HG03460 (cell line): ENCODE data around the gene MIEN1.
"Not testable (repeated sequence)": the region's sequence is repeated elsewhere in the genome, so short reads cannot be mapped to it uniquely, and the experiment has no call there.

Experiments
- ATAC-seq: cut with Tn5 transposase; IDR thresholded peaks from one replicate; pipeline ENCODE4 v1.9.1; 2021; ENCODE audit not compliant: unreplicated experiment

The MIEN1 gene

GRCh38 chr17:39719563-39720355, 10.6 kb downstream of the MIEN1 start:
- ATAC-seq, result no peak

GRCh38 chr17:39717660-39718059, 12.7 kb downstream of the MIEN1 start:
- no peak for ATAC-seq

- ATAC-seq, result no peak
Observed at GRCh38 chr17:39716879-39717536, 13.3 kb downstream of the MIEN1 start.

- ATAC-seq, result no peak
Observed at GRCh38 chr17:39716073-39716818, 14.1 kb downstream of the MIEN1 start.

GRCh38 chr17:39715375-39716072, 14.8 kb downstream of the MIEN1 start:
- ATAC-seq, result no peak

GRCh38 chr17:39714234-39714633, 16.1 kb downstream of the MIEN1 start:
- no peak for ATAC-seq

GRCh38 chr17:39711851-39712250, 18.5 kb downstream of the MIEN1 start:
- ATAC-seq, result no peak

- ATAC-seq, result not testable (repeated sequence)
Observed at GRCh38 chr17:39711071-39711470, 19.3 kb downstream of the MIEN1 start.

GRCh38 chr17:39709998-39710964, 20.1 kb downstream of the MIEN1 start:
- ATAC-seq, result no peak

GRCh38 chr17:39709319-39709997, 20.9 kb downstream of the MIEN1 start:
- no peak for ATAC-seq

- ATAC-seq, result no peak
Observed at GRCh38 chr17:39706921-39707337, 23.4 kb downstream of the MIEN1 start.

GRCh38 chr17:39706383-39706782, 23.9 kb downstream of the MIEN1 start:
- ATAC-seq, result no peak

GRCh38 chr17:39705786-39706348, 24.5 kb downstream of the MIEN1 start:
- ATAC-seq, result no peak

- ATAC-seq, result no peak
Observed at GRCh38 chr17:39704821-39705551, 25.3 kb downstream of the MIEN1 start.

- no peak for ATAC-seq
Observed at GRCh38 chr17:39703913-39704312, 26.4 kb downstream of the MIEN1 start.

GRCh38 chr17:39702901-39703893, 27.1 kb downstream of the MIEN1 start:
- no peak for ATAC-seq

- no peak for ATAC-seq
Observed at GRCh38 chr17:39701784-39702422, 28.4 kb downstream of the MIEN1 start.
